NT2/D1 (cell line): Measurements from ENCODE around the gene LRRTM2.

Experiments
- SUZ12 ChIP-seq: IDR thresholded peaks from 2 replicates; pipeline ENCODE4 v1.6.1; 2011; ENCODE audit not compliant: insufficient read length, insufficient read depth; ENCODE audit errors: extremely low read depth
- YY1 ChIP-seq: IDR thresholded peaks from 2 replicates; pipeline ENCODE4 v1.6.1; 2011; ENCODE audit not compliant: insufficient read length, insufficient read depth
- ZNF274 ChIP-seq: IDR thresholded peaks from 2 replicates; pipeline ENCODE4 v1.6.1; 2011; ENCODE audit warnings: mild to moderate bottlenecking, low read depth, low read length

GRCh38 chr5:138884094-138884493 lies 9.0 kb upstream of the LRRTM2 start:
- TF ChIP-seq ZNF274, result no peak
- TF ChIP-seq SUZ12, result no peak
- TF ChIP-seq YY1, result no peak
